Cardiac fibroblast (primary cell): ENCODE measurements around the gene C20orf144.

Experiments
- DNase-seq, 2 donors: peaks; one replicate each; pipeline versions ENCODE4 v3.0.0 to v3.0.0-alpha.2; 2010; ENCODE audit warnings: low read depth in 2 of 2
- H3K4me3 ChIP-seq, 2 donors: replicated peaks in 1 of 2; 1 replicate in 1 of 2; 2 replicates in 1 of 2; pipeline ENCODE4 v1.5.1; 2011; ENCODE audit warnings: low read depth in 2 of 2, low read length in 2 of 2, mild to moderate bottlenecking in 2 of 2, moderate library complexity in 1 of 2
- CTCF ChIP-seq: IDR thresholded peaks from one replicate; pipeline ENCODE4 v1.5.1; 2011; ENCODE audit warnings: low read depth, mild to moderate bottlenecking, low read length, inconsistent platforms

C20orf144 gene

DNA sequence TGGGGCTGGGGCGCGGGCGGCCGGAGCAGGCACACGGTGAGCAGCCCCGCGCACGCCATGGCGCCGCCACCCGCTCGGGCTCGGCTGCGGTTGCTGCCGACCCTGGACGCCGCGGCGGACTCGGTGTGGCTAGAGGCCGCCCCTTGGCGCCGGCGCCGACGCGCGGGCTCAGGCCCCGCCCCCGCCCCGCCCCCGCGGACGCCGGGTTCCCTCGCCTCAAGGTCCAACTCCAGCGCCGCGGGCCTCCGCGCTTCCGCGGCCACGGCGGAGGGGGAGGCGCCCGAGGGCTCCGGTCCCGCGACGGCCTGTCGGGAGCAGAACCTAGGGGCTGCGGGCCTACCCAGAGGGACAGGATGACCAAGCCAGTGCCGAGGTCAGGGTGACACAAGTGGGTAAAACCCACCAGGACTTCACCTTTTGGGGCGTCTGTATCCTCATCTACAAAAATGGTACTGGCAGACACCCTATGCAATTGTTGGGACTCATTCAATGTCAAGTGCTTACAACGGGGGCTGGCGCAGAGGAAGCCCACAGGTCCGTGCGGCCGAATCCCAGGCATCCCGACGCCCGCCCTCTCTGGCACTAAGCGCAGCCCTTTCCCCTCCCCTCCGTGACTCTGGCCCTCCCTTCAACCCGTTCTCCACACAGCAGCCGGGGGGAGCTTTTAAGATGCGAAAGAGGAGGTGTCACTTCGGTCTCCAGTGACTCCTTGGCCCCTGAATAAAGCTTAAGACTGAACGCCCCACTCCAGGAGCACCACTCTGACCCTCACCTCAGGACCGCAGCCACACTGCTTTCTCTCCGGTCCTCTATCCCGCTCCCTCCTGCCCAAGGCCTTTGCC lies 12.4 kb downstream of the C20orf144 start, which contains the start of gene NECAB3:
Gene NECAB3, minus strand, starts transcription at position 135 of the 842 bp plus-strand sequence. Its CDS starts 76 bp downstream, at position 59.
- peak within 1 kb of the TSS; percentile 56 to 71 for H3K4me3 ChIP-seq
- TF ChIP-seq CTCF, result no peak
- DNase-seq, result peak; percentile 52 to 77

DNA sequence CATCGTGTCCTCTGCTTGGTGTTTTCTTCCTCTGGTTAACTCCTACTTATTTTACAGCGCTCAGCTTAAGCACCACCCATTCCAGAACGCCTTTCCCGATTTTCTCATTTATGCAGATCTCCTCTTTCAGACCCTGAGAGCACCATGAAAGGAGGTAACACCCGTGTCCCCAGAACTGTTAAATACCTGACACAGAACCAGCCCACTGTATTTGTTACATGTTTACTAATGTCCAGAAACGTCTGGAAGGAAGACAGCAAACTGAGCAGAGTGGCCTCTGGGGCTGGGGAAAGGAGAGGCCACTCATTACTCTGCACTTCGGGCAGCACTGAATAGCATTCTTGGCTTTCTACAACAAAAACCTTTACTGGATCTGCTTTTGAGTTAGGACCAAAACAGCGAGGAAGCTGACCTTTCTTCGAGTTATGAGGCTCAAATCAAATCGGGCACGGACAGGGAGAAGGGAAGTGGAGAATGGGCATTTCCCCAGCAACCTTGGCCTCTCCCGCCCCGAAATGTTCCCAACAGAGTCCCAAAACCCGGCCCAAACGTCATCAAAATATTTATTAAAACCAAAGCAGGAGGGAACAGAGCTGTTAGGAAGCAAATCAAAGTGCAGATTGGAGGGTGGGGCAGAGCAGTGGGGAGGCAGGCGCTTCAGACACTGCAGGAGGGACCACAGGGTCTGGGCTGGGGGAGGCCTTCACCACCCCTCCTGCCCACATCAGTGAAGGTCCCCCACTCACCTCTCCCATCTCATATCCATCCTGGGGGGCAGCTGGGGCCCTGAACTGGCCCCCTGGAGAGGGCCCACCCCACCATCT lies 13.2 kb downstream of the C20orf144 start:
- TF ChIP-seq CTCF, result no peak
- H3K4me3 ChIP-seq, result peak overlapping the region in 1 of 2 donors; percentile 42
- peak in 1 of 2 donors; percentile 62 for DNase-seq

DNA sequence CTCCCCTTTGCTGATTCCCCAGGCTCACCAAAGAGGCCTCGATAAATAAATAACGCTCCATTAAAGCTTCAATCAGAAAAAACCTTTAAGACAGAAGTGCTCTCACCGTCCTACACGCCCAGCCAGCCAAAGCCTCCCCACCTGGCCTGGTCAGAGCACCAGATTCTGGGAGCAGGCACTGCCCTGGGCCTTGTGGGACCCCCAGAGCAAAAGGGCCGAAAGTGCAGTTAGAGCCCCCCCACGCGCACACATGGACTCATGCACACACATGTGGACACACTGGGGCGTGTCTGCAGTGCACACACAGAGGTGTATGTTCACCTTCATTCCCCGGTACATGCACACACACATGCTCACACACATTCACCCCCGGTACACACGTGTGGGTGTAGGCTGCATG lies 14.0 kb downstream of the C20orf144 start:
- DNase-seq, result no peak
- H3K4me3 ChIP-seq, result no peak overlapping the region
- no peak for TF ChIP-seq CTCF

- no peak for TF ChIP-seq CTCF
- no peak for DNase-seq
- no peak overlapping the region for H3K4me3 ChIP-seq
Observed at GRCh38 chr20:33676652-33677645, 14.8 kb downstream of the C20orf144 start.

- TF ChIP-seq CTCF, result no peak
- no peak overlapping the region for H3K4me3 ChIP-seq
- no peak for DNase-seq
Observed at GRCh38 chr20:33677991-33678702, 16.0 kb downstream of the C20orf144 start.
